Measurements from ENCODE around the gene CAPN11. TPM values are rescaled to one million over a fixed set of nuclear protein-coding genes. Genes with fewer than 3 reads are reported as not detected.

CAPN11 gene
- total RNA-seq, 1 experiment from 2014 or later, result 0.28 TPM

DNA sequence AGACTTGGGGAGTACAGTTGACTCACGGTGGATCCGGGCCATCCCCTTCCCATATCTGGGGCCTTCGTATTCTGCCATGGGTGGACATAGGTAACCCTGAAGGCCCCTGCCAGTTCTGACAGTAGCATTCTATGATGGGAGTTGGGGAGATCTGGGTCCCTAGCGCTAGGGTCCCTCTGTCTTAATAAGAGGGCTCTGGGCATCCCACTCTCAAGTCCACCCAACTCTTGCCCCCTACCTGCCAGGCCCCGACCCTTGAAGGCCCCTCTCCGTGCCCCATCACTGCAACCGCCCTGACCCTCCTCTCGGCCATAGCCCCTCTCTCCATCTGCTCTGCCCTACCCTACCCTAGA, 6.5 kb upstream of the CAPN11 start:
- H3K27me3 Mint-ChIP-seq (ENCODE audit: low read depth), result peaks cover 2% of the 10 kb centered on the region; the same call in 1 of the 2 replicates
- H3K79me2 ChIP-seq (ENCODE audit: insufficient read depth, low read length), result no peaks in the 10 kb centered on the region
- H3K9me3 Mint-ChIP-seq, result no peaks in the 10 kb centered on the region

More for the DNA sequence above, 6.5 kb upstream of the CAPN11 start:
- H3K27ac Mint-ChIP-seq, result no peak overlapping the region
- no peak overlapping the region for H2AK5ac ChIP-seq (ENCODE audit: insufficient read length, low read length)
- no peak overlapping the region for H3T11ph ChIP-seq (ENCODE audit: low read length)
- WGBS (ENCODE audit: extremely low coverage, insufficient read length, low lambda C conversion rate), result no CpG with 5 or more reads among the region's 8 CpGs
- H3K9ac ChIP-seq (ENCODE audit: extremely low read depth, insufficient read length, low read length), result no peak overlapping the region
- H3K4me3 Mint-ChIP-seq, result no peak overlapping the region
- no peak overlapping the region for H4K8ac ChIP-seq (replicated peaks; ENCODE audit: insufficient read length, low read depth, low read length)
- no peak overlapping the region for H3K56ac ChIP-seq (ENCODE audit: insufficient read length, low read depth, low read length)
- no peak overlapping the region for H2BK5ac ChIP-seq (ENCODE audit: insufficient read length, low read length)
- no peaks in the 10 kb centered on the region for H3K79me1 ChIP-seq (ENCODE audit: insufficient read depth, low read depth, low read length, poor library complexity, severe bottlenecking)
- no peak overlapping the region for H2BK15ac ChIP-seq (ENCODE audit: low read depth, low read length)
- H3K18ac ChIP-seq (ENCODE audit: insufficient read length, low read depth, low read length), result no peak overlapping the region
- TF ChIP-seq, protein P1, sequence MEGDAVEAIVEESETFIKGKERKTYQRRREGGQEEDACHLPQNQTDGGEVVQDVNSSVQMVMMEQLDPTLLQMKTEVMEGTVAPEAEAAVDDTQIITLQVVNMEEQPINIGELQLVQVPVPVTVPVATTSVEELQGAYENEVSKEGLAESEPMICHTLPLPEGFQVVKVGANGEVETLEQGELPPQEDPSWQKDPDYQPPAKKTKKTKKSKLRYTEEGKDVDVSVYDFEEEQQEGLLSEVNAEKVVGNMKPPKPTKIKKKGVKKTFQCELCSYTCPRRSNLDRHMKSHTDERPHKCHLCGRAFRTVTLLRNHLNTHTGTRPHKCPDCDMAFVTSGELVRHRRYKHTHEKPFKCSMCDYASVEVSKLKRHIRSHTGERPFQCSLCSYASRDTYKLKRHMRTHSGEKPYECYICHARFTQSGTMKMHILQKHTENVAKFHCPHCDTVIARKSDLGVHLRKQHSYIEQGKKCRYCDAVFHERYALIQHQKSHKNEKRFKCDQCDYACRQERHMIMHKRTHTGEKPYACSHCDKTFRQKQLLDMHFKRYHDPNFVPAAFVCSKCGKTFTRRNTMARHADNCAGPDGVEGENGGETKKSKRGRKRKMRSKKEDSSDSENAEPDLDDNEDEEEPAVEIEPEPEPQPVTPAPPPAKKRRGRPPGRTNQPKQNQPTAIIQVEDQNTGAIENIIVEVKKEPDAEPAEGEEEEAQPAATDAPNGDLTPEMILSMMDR (conservative IDR thresholded peaks at IDR 0.05), result no peak; the same call in 2 of the 3 replicates
- no peak overlapping the region for H2BK20ac ChIP-seq (ENCODE audit: low read depth, low read length, poor library complexity, severe bottlenecking)
- no peak overlapping the region for H4K91ac ChIP-seq (ENCODE audit: insufficient read length, low read depth, low read length)
- no peak overlapping the region for H3K23ac ChIP-seq (ENCODE audit: insufficient read length, low read depth, low read length)
- no peak overlapping the region for H3K27ac ChIP-seq (ENCODE audit: insufficient read length, low read depth, low read length)
- H3K4me1 ChIP-seq (ENCODE audit: insufficient read depth, low read length), result peaks cover 5% of the 10 kb centered on the region; the same call in 1 of the 2 replicates
- H2BK120ac ChIP-seq (ENCODE audit: low read depth, low read length, poor library complexity, severe bottlenecking), result no peak overlapping the region
- peaks cover 4% of the 10 kb centered on the region for H4K20me1 ChIP-seq (ENCODE audit: control insufficient read depth, insufficient read depth, insufficient read length)
- no peaks in the 10 kb centered on the region for H3K9me3 ChIP-seq (ENCODE audit: control insufficient read depth, low read depth, low read length)
- H3K4me1 Mint-ChIP-seq, result peaks cover 22 to 26% of the 10 kb centered on the region in 2 experiments
- H4K5ac ChIP-seq (ENCODE audit: insufficient read length, low read depth, low read length), result no peak overlapping the region
- H3K4me2 ChIP-seq (ENCODE audit: insufficient read depth, insufficient read length, low read length), result no peak overlapping the region
- H2AFZ ChIP-seq (ENCODE audit: low read length), result no peak overlapping the region
- peaks cover 12 to 42% (median 30%) of the 10 kb centered on the region in 3 experiments for H3K36me3 Mint-ChIP-seq (ENCODE audit: insufficient read depth in 1 of 3, low read depth in 3 of 3)
- H2BK12ac ChIP-seq (ENCODE audit: insufficient read length, low read depth, low read length), result no peak overlapping the region
- no peaks in the 10 kb centered on the region for H3K27me3 ChIP-seq (ENCODE audit: insufficient read depth, low read length)
- H3K23me2 ChIP-seq (ENCODE audit: insufficient read length, low read depth, low read length, poor library complexity, severe bottlenecking), result no peaks in the 10 kb centered on the region
- no peak overlapping the region for H3K4ac ChIP-seq (ENCODE audit: low read depth, low read length)
- DNase-seq, result no peak
- H3K14ac ChIP-seq (ENCODE audit: insufficient read depth, low read length), result no peak overlapping the region

Data from H9 (cell line).